SK-N-SH (cell line): Measurements from ENCODE around the gene CCDC50. TPM values are rescaled to one million over a fixed set of nuclear protein-coding genes. Genes with fewer than 3 reads are reported as not detected.

Experiments used
- CTCF ChIA-PET: fragments of 300-600, 350-600 bp; formaldehyde crosslinking; extraction: SDS; loops from one replicate; lab custom pipeline; 2021; lab: Yijun Ruan, JAX
- POLR2A ChIA-PET: fragments of 350-600 bp; sonication (Branson Sonifier 250); formaldehyde crosslinking; extraction: SDS; loops from one replicate; lab custom pipeline; 2020; ENCODE audit warnings: antibody characterized with exemption, inconsistent platforms; lab: Yijun Ruan, JAX
- DNase-seq: peaks from one replicate; pipeline ENCODE4 v3.0.0; 2012
- H2AFZ ChIP-seq: fragments of 200-600 bp; sonication (generic); 2 replicates; pipeline ENCODE4 v1.8.1; 2016; ENCODE audit warnings: antibody characterized with exemption, mild to moderate bottlenecking, low read depth
- H3F3A ChIP-seq: fragments of 200-600 bp; sonication (generic); replicated peaks from 2 replicates; pipeline ENCODE3; 2016; ENCODE audit warnings: antibody characterized with exemption, mild to moderate bottlenecking; ENCODE audit not compliant: insufficient read depth
- H3K27ac ChIP-seq, 2 experiments: fragments of 200-500 bp in 1 of 2; fragments of 200-600 bp in 1 of 2; sonication (Bioruptor generic) in 1 of 2; sonication (generic), shearing (Covaris generic) in 1 of 2; 2 replicates each; pipeline versions ENCODE4 v1.5.1 to v1.6.1; 2014 to 2016; ENCODE audit warnings: low read depth in 2 of 2, inconsistent platforms in 1 of 2, low read length in 1 of 2, mild to moderate bottlenecking in 1 of 2, mixed read lengths in 1 of 2
- H3K27me3 ChIP-seq: fragments of 200-600 bp; sonication (generic), shearing (Covaris generic); 2 replicates; pipeline ENCODE4 v1.6.1; 2016; ENCODE audit warnings: mixed run types; ENCODE audit not compliant: insufficient read depth
- H3K36me3 ChIP-seq, 2 experiments: fragments of 200-500 bp in 1 of 2; fragments of 200-600 bp in 1 of 2; sonication (Bioruptor generic) in 1 of 2; sonication (generic) in 1 of 2; replicated peaks in 1 of 2; 2 replicates each; pipeline versions ENCODE3 to v1.5.1; 2014 to 2016; ENCODE audit warnings: low read length in 1 of 2, mild to moderate bottlenecking in 1 of 2; ENCODE audit not compliant: insufficient read depth in 2 of 2, control insufficient read depth in 1 of 2
- H3K4me1 ChIP-seq, 2 experiments: fragments of 200-500 bp in 1 of 2; fragments of 200-600 bp in 1 of 2; sonication (Bioruptor generic) in 1 of 2; sonication (generic), shearing (Covaris generic) in 1 of 2; 2 replicates each; pipeline versions ENCODE4 v1.5.1 to v1.6.1; 2014 to 2016; ENCODE audit warnings: low read depth in 1 of 2, low read length in 1 of 2, mixed run types in 1 of 2; ENCODE audit not compliant: insufficient read depth in 2 of 2, control insufficient read depth in 1 of 2
- H3K4me2 ChIP-seq: fragments of 200-600 bp; sonication (generic), shearing (Covaris generic); 2 replicates; pipeline ENCODE4 v1.6.1; 2017; ENCODE audit warnings: mixed run types
- H3K4me3 ChIP-seq, 2 experiments: fragments of 200-500 bp in 1 of 2; fragments of 200-600 bp in 1 of 2; sonication (Bioruptor generic) in 1 of 2; sonication (generic), shearing (Covaris generic) in 1 of 2; 2 replicates each; pipeline versions ENCODE4 v1.5.1 to v1.8.1; 2014 to 2016; ENCODE audit warnings: low read depth in 2 of 2, inconsistent platforms in 1 of 2, low read length in 1 of 2, mild to moderate bottlenecking in 1 of 2, mixed read lengths in 1 of 2, moderate library complexity in 1 of 2
- H3K79me2 ChIP-seq: fragments of 200-600 bp; sonication (generic); 2 replicates; pipeline ENCODE4 v1.8.1; 2017; ENCODE audit warnings: mild to moderate bottlenecking; ENCODE audit not compliant: insufficient read depth
- H3K9ac ChIP-seq: fragments of 200-600 bp; sonication (generic); 2 replicates; pipeline ENCODE4 v1.6.1; 2017; ENCODE audit warnings: mixed run types
- H3K9me2 ChIP-seq: fragments of 200-600 bp; sonication (generic); 2 replicates; pipeline ENCODE4 v1.6.1; 2017; ENCODE audit warnings: mixed run types
- H3K9me3 ChIP-seq: fragments of 200-600 bp; sonication (generic); 2 replicates; pipeline ENCODE4 v1.6.1; 2017; ENCODE audit warnings: mixed run types, mild to moderate bottlenecking, moderate library complexity
- H4K20me1 ChIP-seq: fragments of 200-600 bp; sonication (generic); 2 replicates; pipeline ENCODE4 v1.6.1; 2017; ENCODE audit warnings: mild to moderate bottlenecking, mixed run types; ENCODE audit not compliant: insufficient read depth
- CHD2 ChIP-seq: fragments of 150-350 bp; IDR thresholded peaks from 2 replicates; pipeline ENCODE4 v1.6.1; 2018; ENCODE audit warnings: low read length; ENCODE audit not compliant: partially characterized antibody
- CTCF ChIP-seq: fragments of 200-600 bp; sonication (generic); IDR thresholded peaks from 2 replicates; pipeline ENCODE4 v1.6.1; 2017; ENCODE audit warnings: antibody characterized with exemption, mild to moderate bottlenecking, moderate library complexity
- ELF1 ChIP-seq: IDR thresholded peaks from 2 replicates; pipeline ENCODE4 v1.4.0; 2012
- EZH2phosphoT487 ChIP-seq: fragments of 200-600 bp; sonication (generic); IDR thresholded peaks from 2 replicates; pipeline ENCODE4 v1.6.1; 2017; ENCODE audit warnings: low read depth, mixed run types, mild to moderate bottlenecking, antibody characterized with exemption, moderate library complexity, borderline replicate concordance
- FOSL2 ChIP-seq: IDR thresholded peaks from 2 replicates; pipeline ENCODE4 v1.4.0; 2012; ENCODE audit warnings: low read depth, mild to moderate bottlenecking, moderate library complexity, borderline replicate concordance
- FOXJ3 ChIP-seq: sonication (generic); formaldehyde crosslinking; IDR thresholded peaks from 2 replicates; pipeline ENCODE4 v1.5.1; 2020; ENCODE audit warnings: mild to moderate bottlenecking, missing genetic modification reagents
- FOXM1 ChIP-seq: IDR thresholded peaks from 2 replicates; pipeline ENCODE4 v1.4.0; 2012; ENCODE audit warnings: low read depth, mild to moderate bottlenecking
- GATA2 ChIP-seq: sonication (generic); formaldehyde crosslinking; IDR thresholded peaks from 2 replicates; pipeline ENCODE4 v1.5.0; 2020; ENCODE audit warnings: mild to moderate bottlenecking, missing genetic modification reagents
- MXI1 ChIP-seq: IDR thresholded peaks from 2 replicates; pipeline ENCODE4 v1.6.1; 2012; ENCODE audit warnings: mild to moderate bottlenecking, low read depth, low read length, improper control_type of control experiment
- PBX3 ChIP-seq: IDR thresholded peaks from 2 replicates; pipeline ENCODE4; 2012
- POLR2AphosphoS5 ChIP-seq: IDR thresholded peaks from 2 replicates; pipeline ENCODE4 v1.6.1; 2012; ENCODE audit warnings: low read depth, low read length
- RAD21 ChIP-seq: IDR thresholded peaks from 2 replicates; pipeline ENCODE4 v1.6.1; 2012; ENCODE audit warnings: mild to moderate bottlenecking, low read length
- REST ChIP-seq: IDR thresholded peaks from 2 replicates; pipeline ENCODE4 v1.6.1; 2012; ENCODE audit warnings: mild to moderate bottlenecking, low read depth, low read length, moderate library complexity
- RFX5 ChIP-seq: IDR thresholded peaks from 2 replicates; pipeline ENCODE4 v1.6.1; 2012; ENCODE audit warnings: mild to moderate bottlenecking, improper control_type of control experiment, low read length
- RXRA ChIP-seq: IDR thresholded peaks from 2 replicates; pipeline ENCODE4 v1.4.0; 2012; ENCODE audit warnings: low read depth, mild to moderate bottlenecking, borderline replicate concordance
- SMC3 ChIP-seq: IDR thresholded peaks from 2 replicates; pipeline ENCODE4 v1.6.1; 2012; ENCODE audit warnings: low read depth, low read length, improper control_type of control experiment
- TCF12 ChIP-seq: IDR thresholded peaks from 2 replicates; pipeline ENCODE4 v1.4.0; 2012
- USF1 ChIP-seq: IDR thresholded peaks from 2 replicates; pipeline ENCODE4 v1.4.0; 2012; ENCODE audit warnings: low read depth, borderline replicate concordance
- YY1 ChIP-seq: IDR thresholded peaks from 2 replicates; pipeline ENCODE4 v1.4.0; 2012; ENCODE audit warnings: low read depth, mild to moderate bottlenecking
- ZBTB33 ChIP-seq: IDR thresholded peaks from 2 replicates; pipeline ENCODE4 v1.4.0; 2012; ENCODE audit warnings: low read depth, borderline replicate concordance
- WGBS: methylation state at CpG from one replicate; pipeline ENCODE4 v1.1.6; 2017; ENCODE audit warnings: low lambda C conversion rate; 5-methylcytosine and 5-hydroxymethylcytosine counted together
- polyA plus RNA-seq, 3 experiments: library from polyadenylated mRNA; depleted of rRNA; stranded (reverse); fragments of >200 nt; gene quantifications; 2 replicates each; pipeline ENCODE4 v1.2.3, GENCODE V29; 2012

Gene CCDC50
- polyA plus RNA-seq, 1 of the 3 experiments (the other 2 are of a cell fraction): 21.9 TPM

- CTCF ChIA-PET: no interaction called here
- H3K9me2 ChIP-seq: no peaks in the 10 kb centered on the region
- H3K36me3 ChIP-seq: peaks cover 33 to 58% of the 10 kb centered on the region in 2 experiments
- no peak overlapping the region for H3K4me2 ChIP-seq
- POLR2A ChIA-PET: no interaction called here
- no peak overlapping the region for H2AFZ ChIP-seq
- WGBS: 95% methylated on average over 1 of the region's 1 CpG
- peaks cover 6% of the 10 kb centered on the region for H3F3A ChIP-seq
- H3K79me2 ChIP-seq: no peaks in the 10 kb centered on the region
- no peaks in the 10 kb centered on the region for H3K9me3 ChIP-seq
- no peak for DNase-seq
- H3K4me1 ChIP-seq: no peaks in the 10 kb centered on the region; a peak in 1 of 4 replicates
- TF ChIP-seq FOXM1 (no peak), CHD2 (no peak), SMC3 (no peak), TCF12 (no peak), RAD21 (peak; percentile 13; the same call in 1 of the 2 replicates), CTCF (peak; percentile 54), RXRA (no peak), MXI1 (no peak), FOXJ3 (CRISPR knock-in tag) (no peak), EZH2phosphoT487 (no peak)
- no peak overlapping the region for H3K27ac ChIP-seq
- H3K27me3 ChIP-seq: no peaks in the 10 kb centered on the region
- no peaks in the 10 kb centered on the region for H4K20me1 ChIP-seq
- H3K9ac ChIP-seq: no peak overlapping the region
- no peak overlapping the region for H3K4me3 ChIP-seq
These were observed 59.6 kb downstream of the CCDC50 start for GRCh38 chr3:191388823-191389222.

- H3K36me3 ChIP-seq: peaks cover 43 to 53% of the 10 kb centered on the region in 2 experiments
- no peak overlapping the region for H3K9ac ChIP-seq
- ChIA-PET CTCF (interaction anchor here (1.0 kb wide), 1 partner anchor 30 kb away, joined by 3 read pairs; no protein-coding TSS in a partner anchor), POLR2A (no interaction called here)
- no peaks in the 10 kb centered on the region for H3K79me2 ChIP-seq
- H4K20me1 ChIP-seq: no peaks in the 10 kb centered on the region
- DNase-seq: no peak
- no peak overlapping the region for H3K4me3 ChIP-seq
- no peak overlapping the region for H3K27ac ChIP-seq
- H3K9me2 ChIP-seq: no peaks in the 10 kb centered on the region
- no peaks in the 10 kb centered on the region; a peak in 1 of 4 replicates for H3K4me1 ChIP-seq
- 95% methylated on average over 3 of the region's 3 CpGs for WGBS
- no peaks in the 10 kb centered on the region for H3F3A ChIP-seq
- no peak overlapping the region for H2AFZ ChIP-seq
- H3K27me3 ChIP-seq: no peaks in the 10 kb centered on the region
- no peaks in the 10 kb centered on the region for H3K9me3 ChIP-seq
- H3K4me2 ChIP-seq: no peak overlapping the region
- no peak for TF ChIP-seq EZH2phosphoT487
- TF ChIP-seq CHD2: no peak
- no peak for TF ChIP-seq RFX5
- no peak for TF ChIP-seq USF1
- TF ChIP-seq GATA2 (CRISPR knock-in tag): no peak
- no peak for TF ChIP-seq FOSL2
- TF ChIP-seq PBX3: no peak
- no peak for TF ChIP-seq REST
- no peak for TF ChIP-seq POLR2AphosphoS5
- TF ChIP-seq ELF1: no peak
- TF ChIP-seq YY1: no peak
- no peak for TF ChIP-seq ZBTB33
These were observed 61.4 kb downstream of the CCDC50 start for GRCh38 chr3:191390580-191390979.
